ENCODE measurements around the gene AP2B1.

GRCh38 chr17:35660902-35661301 is 73.8 kb downstream of the AP2B1 start:
- TF ChIP-seq CTCF (IDR thresholded peaks at IDR 0.05): no peak
- TF ChIP-seq POLR2AphosphoS5 (IDR thresholded peaks at IDR 0.05): no peak
- TF ChIP-seq POLR2A (IDR thresholded peaks at IDR 0.05): no peak
